Bone marrow (tissue), 2 donors: ENCODE data around the gene ZNF438.
"Not testable (repeated sequence)": the region's sequence is repeated elsewhere in the genome, so short reads cannot be mapped to it uniquely, and the experiment has no call there.

ENCODE experiments used
- DNase-seq, 2 donors: peaks; one replicate each; lab custom pipeline; 2025; lab: John Stamatoyannopoulos, UW

ZNF438 gene

DNA sequence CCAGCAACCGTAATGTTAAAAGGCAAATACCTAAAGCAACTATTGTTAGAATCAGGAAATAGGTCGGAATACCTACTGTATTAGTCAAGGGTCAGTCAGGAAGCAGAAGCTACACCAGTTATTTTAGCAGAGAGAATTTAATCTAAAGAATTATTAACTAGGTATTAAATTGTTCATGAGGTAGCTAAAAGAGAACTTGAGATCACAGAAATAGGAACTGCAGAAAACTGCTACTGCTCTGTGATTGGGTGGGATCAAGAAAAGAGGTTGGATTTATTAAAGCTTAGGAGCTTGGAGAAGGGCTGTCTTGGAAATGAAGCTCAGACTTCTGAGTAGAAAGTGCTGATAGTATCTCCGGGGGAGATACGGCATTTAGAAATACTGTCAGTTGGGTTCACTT lies 20.0 kb upstream of the ZNF438 start:
- peak in 1 of 2 donors; percentile 14 for DNase-seq

GRCh38 chr10:31042670-31043069 lies 11.0 kb upstream of the ZNF438 start:
- DNase-seq = no peak

- DNase-seq = no peak
Measured at GRCh38 chr10:31041011-31041410, 9.3 kb upstream of the ZNF438 start.

GRCh38 chr10:31039006-31039405 lies 7.3 kb upstream of the ZNF438 start:
- DNase-seq = peak in 1 of 2 donors; percentile 45

- DNase-seq = peak in 1 of 2 donors; percentile 5
Measured at GRCh38 chr10:31037749-31038148, 6.1 kb upstream of the ZNF438 start.

GRCh38 chr10:31036209-31036608 lies 4.5 kb upstream of the ZNF438 start:
- DNase-seq = no peak

GRCh38 chr10:31035266-31035798 lies 3.7 kb upstream of the ZNF438 start:
- no peak for DNase-seq

- peak in 1 of 2 donors; percentile 5 for DNase-seq
Measured at GRCh38 chr10:31034098-31034909, 2.6 kb upstream of the ZNF438 start.

GRCh38 chr10:31033147-31033546 lies 1.5 kb upstream of the ZNF438 start:
- no peak for DNase-seq

DNA sequence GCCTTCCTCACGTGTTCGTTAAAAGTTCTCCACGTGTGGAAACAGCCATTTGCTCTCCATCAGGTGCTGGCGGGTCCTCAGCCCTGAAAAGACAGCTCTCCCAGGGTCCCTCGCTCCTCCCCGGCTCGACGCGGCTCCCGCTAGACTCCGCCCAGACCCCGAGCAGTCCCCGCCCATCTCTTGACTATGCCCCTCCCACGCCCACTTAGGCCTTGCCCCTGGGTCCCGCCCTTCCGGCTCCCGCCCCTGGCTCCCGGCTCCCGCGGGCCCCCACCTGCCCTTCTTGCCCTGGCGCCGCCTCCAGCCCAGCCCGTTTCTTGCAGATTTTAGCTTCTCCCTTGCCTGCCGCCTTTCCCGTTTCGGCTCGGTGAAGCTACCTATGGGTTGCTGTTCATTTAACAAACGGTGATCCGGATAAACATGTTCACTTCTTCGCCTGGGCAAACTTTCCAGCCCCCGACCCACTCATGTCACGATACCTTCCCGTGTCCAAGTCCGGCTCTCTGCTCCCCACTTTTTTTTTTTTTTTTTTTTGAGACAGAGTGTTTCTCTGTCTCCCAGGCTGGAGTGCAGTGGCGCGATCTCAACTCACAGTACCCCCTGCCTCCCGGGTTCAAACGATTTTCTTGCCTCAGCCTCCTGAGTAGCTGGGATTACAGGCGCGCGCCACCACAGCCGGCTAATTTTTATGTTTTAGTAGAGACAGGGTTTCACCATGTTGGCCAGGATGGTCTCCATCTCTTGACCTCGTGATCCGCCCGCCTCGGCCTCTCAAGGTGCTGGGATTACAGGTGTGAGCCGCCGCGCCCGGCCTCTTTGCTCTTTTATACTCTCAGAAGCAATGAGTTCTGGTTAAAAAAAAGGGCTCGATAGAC lies 830 bp upstream of the ZNF438 start:
- DNase-seq = peak; percentile 88 to 94

- no peak for DNase-seq
Measured at GRCh38 chr10:31031205-31031557, 484 bp downstream of the ZNF438 start.

DNA sequence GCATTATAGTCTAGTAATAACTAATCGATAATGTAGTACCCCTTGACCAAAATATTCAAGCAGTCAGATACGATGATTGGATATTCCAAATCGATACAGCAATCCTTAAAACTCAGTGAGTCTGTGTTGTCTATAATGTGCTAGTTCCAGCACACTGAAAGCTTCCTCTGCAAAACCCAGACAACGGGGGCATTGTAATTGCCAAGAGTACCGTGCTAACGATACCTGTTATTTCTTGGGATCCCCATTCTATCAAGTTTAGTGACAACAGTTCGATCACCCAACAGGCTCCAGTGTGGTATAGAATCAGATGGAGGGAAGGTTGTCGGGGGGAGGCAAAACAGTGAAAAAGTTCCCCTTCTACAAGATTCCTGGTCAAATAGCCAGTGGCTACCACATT lies 865 bp downstream of the ZNF438 start:
- DNase-seq = no peak

DNA sequence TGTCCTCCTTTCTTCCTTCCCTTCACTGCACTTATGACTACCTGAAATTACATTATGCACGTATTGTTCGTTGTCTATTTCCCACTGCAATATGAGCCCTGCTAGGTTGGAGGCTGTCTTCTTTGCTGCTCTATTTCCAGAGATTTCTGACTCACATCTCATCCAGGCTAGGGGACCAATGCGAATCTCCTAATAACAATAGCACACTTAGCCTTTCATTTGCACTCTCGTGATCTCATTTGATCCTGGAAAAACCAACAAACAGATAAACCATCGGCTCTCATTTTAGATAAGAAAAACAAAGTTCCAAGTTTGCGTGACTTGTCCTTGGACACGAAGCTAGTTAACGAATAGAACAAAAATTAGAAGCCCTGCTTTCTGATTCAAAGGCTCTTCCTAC lies 1.4 kb downstream of the ZNF438 start:
- DNase-seq = no peak

DNA sequence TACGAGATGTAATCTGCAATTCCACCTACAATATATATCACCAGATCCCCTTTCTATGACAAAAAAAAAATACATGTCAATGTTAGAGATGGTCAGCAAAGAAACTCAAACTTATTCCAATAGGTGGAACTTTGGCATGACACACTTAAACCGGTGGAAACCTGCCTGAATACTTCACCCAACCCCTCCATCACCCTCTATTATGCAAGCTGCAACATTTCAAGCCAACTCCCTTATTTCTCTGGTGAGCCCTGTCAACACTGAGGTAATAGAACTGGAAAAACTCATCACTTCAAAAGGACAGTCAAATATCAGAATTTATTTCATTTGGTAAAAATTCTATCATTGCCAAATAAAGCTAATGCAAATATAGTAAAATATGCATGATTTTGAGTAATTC lies 3.6 kb downstream of the ZNF438 start:
- no peak for DNase-seq

- DNase-seq = not testable (repeated sequence)
Measured at GRCh38 chr10:31026279-31026678, 5.4 kb downstream of the ZNF438 start.

GRCh38 chr10:31025142-31025541 lies 6.5 kb downstream of the ZNF438 start:
- DNase-seq = no peak

DNA sequence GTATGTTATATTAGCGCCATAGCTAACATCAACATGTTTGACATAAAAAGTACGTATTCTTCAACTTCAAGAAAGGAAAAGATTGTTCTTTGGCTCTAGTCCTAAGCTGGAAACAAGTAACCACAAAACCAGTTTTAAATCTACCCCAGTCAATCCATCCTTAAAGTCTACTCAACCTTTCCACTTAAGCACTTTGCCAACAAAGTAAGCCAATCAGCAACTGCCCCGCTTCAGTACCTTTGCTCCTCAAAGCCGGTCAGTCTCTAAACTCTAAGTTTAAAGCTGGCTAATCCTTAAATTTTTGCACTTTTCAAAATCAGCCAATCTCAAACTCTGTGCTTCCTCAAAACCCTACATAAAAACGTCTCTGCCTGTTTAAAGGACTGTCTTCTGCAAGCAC lies 8.1 kb downstream of the ZNF438 start:
- no peak for DNase-seq

DNA sequence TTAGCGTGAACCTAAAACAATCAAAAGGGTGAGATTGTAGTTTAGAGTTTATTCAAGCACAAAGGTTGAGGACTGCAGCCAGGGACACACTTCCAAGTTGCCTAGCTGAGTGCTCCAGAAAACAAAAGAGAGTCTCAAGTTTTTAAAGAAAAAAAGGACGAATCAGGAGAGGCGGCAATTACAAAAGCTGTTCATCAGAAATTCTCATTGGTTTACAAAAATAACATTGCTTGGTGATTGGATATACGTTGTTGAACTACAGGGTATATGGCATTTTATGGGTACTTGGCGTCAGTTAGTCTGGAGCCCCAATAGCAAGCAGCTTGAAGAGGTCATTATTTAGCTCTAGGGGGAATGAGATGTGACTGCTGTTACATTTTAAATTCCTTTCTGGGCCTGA lies 11.5 kb downstream of the ZNF438 start:
- no peak for DNase-seq

- DNase-seq = no peak
Measured at GRCh38 chr10:31018962-31019361, 12.7 kb downstream of the ZNF438 start.

- no peak for DNase-seq
Measured at GRCh38 chr10:31018356-31018750, 13.3 kb downstream of the ZNF438 start.

DNA sequence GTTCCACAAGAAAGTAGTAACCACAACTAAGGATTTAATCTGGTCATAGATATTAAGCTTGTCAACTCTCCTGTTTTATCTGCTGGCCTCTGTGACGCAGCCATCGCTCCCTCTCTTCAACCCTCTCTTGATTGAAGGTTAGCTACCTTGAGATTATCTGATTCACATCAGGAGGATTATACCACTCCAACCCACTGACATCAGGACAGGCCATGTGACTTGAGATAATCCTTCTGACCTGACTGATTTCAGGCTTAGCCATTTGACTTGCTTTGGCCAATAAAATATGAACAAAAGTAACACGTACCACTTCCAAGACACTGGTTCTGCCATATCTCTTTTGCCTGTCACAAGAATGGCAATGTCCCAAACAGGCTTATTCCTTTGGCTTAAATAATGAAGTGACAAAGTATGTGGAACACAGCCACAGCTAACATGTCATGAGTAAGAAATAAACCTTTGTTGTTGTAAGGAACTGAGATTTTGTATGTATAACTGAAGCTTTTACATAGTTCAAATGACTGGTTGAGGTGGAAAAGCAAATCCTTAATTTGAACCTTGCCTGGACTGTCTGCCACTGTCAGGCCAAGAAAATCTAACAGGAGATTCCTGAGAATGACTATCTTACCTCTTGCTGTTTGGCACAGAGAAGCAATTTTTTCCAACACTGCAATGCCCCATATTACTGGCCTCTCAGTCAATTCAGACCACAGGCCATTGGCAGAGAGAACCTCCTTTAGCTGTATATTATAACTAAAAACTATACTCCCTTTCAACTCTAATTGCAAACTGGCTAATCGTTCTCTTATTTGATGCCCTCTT lies 13.9 kb downstream of the ZNF438 start:
- no peak for DNase-seq
